ENCODE data around the gene ZSWIM9. TPM values are rescaled to one million over a fixed set of nuclear protein-coding genes. Genes with fewer than 3 reads are reported as not detected.

ZSWIM9 gene
- 1 to 10 TPM; 1.3 to 9.3 (median 5.2) TPM for total RNA-seq
- polyA plus RNA-seq: 1 to 10 TPM; 1.6 to 4.3 (median 2.0) TPM
- long read RNA-seq, donor 1: 0 reads
- long read RNA-seq, donor 2: 0 reads

GRCh38 chr19:48169939-48170803 lies at the start of gene ZSWIM9, which contains the start of gene LIG1:
Gene ZSWIM9, plus strand, starts transcription at chr19:48170680. Its CDS starts 1,123 bp downstream, at chr19:48171803.
Gene LIG1, minus strand, starts transcription at chr19:48170344. Its CDS starts 4,778 bp downstream, at chr19:48165566.
- intact Hi-C loops (cut with DNase I; ENCODE audit: low total_unique reads): no loop called here
- Histone ChIP-seq H3K27ac (peak within 1 kb of the TSS; percentile 91 to 99 (median 96)), H3K27me3 (replicated peaks in 1 of 7) (no peaks in the 10 kb centered on the region), H3K4me3 (peak within 1 kb of the TSS; percentile 93 to 98 (median 96)), H3K9me3 (no peaks in the 10 kb centered on the region), H3K4me1 (peaks cover 9 to 51% (median 28%) of the 10 kb centered on the region in 6 donors), H3K36me3 (peaks cover 0 to 38% (median 17%) of the 10 kb centered on the region in 6 donors)
- WGBS, 5 donors: 0 to 1% (median 1%) methylated on average over 44 to 82 of the region's 82 CpGs
- DNase-seq: peak; percentile 98
- peak in 8 of 11 experiments; percentile 4 to 47 (median 28) for TF ChIP-seq CTCF (IDR thresholded peaks at IDR 0.05 in 8 of 11, conservative IDR thresholded peaks at IDR 0.05 in 3 of 11)
- peak in 2 of 3 donors; percentile 17 to 69 for TF ChIP-seq POLR2A (IDR thresholded peaks at IDR 0.05)
- TF ChIP-seq POLR2AphosphoS5 (IDR thresholded peaks at IDR 0.05): peak; percentile 81 to 94 (median 86)

- Histone ChIP-seq H3K9me3 (peaks cover 0 to 7% (median 0%) of the 10 kb centered on the region in 8 donors), H3K36me3 (peaks cover 0 to 100% (median 11%) of the 10 kb centered on the region in 6 donors), H3K4me1 (peaks cover 5 to 34% (median 23%) of the 10 kb centered on the region in 6 donors), H3K27ac (no peak overlapping the region), H3K4me3 (no peak overlapping the region), H3K27me3 (replicated peaks in 1 of 7) (no peaks in the 10 kb centered on the region)
- peak; percentile 56 for DNase-seq
- TF ChIP-seq POLR2A (IDR thresholded peaks at IDR 0.05): no peak
- no peak for TF ChIP-seq CTCF (IDR thresholded peaks at IDR 0.05 in 8 of 11, conservative IDR thresholded peaks at IDR 0.05 in 3 of 11)
- no peak for TF ChIP-seq POLR2AphosphoS5 (IDR thresholded peaks at IDR 0.05)
- intact Hi-C loops (cut with DNase I; ENCODE audit: low total_unique reads): no loop called here
- WGBS, 5 donors: 81 to 92% (median 84%) methylated on average over 14 of the region's 14 CpGs
These were observed 49.4 kb upstream of the ZSWIM9 start for GRCh38 chr19:48121066-48121465.

GRCh38 chr19:48121909-48122371 lies 48.5 kb upstream of the ZSWIM9 start:
- peak; percentile 78 for DNase-seq
- intact Hi-C loops (cut with DNase I; ENCODE audit: low total_unique reads): no loop called here
- no peak overlapping the region for H3K4me3 ChIP-seq
- H3K4me1 ChIP-seq: peaks cover 5 to 34% (median 23%) of the 10 kb centered on the region in 6 donors
- peak in 2 of 3 donors; percentile 70 to 74 for TF ChIP-seq POLR2AphosphoS5 (IDR thresholded peaks at IDR 0.05)
- no peak for TF ChIP-seq POLR2A (IDR thresholded peaks at IDR 0.05)
- no peak for TF ChIP-seq CTCF (IDR thresholded peaks at IDR 0.05 in 8 of 11, conservative IDR thresholded peaks at IDR 0.05 in 3 of 11)
- peaks cover 0 to 100% (median 16%) of the 10 kb centered on the region in 6 donors for H3K36me3 ChIP-seq
- H3K27me3 ChIP-seq (replicated peaks in 1 of 7): no peaks in the 10 kb centered on the region
- peaks cover 0 to 7% (median 0%) of the 10 kb centered on the region in 8 donors for H3K9me3 ChIP-seq
- WGBS, 5 donors: 17 to 28% (median 20%) methylated on average over 10 of the region's 10 CpGs
- H3K27ac ChIP-seq: peak overlapping the region in 7 of 8 donors; percentile 4 to 71 (median 51)
